GM19023 (cell line): Measurements from ENCODE around the gene PCGF1.
A peak's percentile ranks its signal among the peaks of the same experiment; 100 is the strongest.

Source experiments
- ATAC-seq: cut with Tn5 transposase; IDR thresholded peaks from one replicate; pipeline ENCODE4 v1.9.1; 2021; ENCODE audit warnings: mild to moderate bottlenecking, moderate library complexity; ENCODE audit not compliant: unreplicated experiment

Gene PCGF1

GRCh38 chr2:74507145-74507925 is at the start of gene PCGF1:
PCGF1 (minus strand) TSS chr2:74507695; CDS start chr2:74507668, 27 bp downstream.
- ATAC-seq = peak; percentile 90

- no peak for ATAC-seq
Measured at GRCh38 chr2:74556831-74557370, 49.4 kb upstream of the PCGF1 start.

GRCh38 chr2:74556159-74556558 is 48.7 kb upstream of the PCGF1 start:
- ATAC-seq = no peak

DNA sequence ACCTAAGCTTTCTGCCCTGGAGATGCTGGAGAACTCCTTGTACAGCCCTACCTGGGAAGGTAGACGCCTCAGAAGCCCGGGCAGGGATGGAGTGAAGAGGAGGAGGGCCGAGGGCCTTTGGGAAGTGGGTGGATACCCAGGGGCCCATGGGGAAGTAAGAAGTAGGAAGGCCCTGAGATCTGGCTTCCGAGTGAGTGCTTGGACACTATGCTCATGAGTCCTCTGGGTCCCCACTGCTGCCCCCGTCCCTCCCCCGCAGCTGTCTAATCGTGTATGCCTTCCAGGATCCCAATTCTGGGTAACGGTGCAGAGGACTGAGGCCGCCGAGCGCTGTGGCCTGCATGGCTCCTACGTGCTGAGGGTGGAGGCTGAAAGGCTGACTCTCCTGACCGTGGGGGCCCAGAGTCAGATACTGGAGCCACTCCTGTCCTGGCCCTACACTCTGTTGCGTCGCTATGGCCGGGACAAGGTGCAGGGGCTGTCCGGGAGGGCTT is 48.2 kb upstream of the PCGF1 start:
- ATAC-seq = no peak

DNA sequence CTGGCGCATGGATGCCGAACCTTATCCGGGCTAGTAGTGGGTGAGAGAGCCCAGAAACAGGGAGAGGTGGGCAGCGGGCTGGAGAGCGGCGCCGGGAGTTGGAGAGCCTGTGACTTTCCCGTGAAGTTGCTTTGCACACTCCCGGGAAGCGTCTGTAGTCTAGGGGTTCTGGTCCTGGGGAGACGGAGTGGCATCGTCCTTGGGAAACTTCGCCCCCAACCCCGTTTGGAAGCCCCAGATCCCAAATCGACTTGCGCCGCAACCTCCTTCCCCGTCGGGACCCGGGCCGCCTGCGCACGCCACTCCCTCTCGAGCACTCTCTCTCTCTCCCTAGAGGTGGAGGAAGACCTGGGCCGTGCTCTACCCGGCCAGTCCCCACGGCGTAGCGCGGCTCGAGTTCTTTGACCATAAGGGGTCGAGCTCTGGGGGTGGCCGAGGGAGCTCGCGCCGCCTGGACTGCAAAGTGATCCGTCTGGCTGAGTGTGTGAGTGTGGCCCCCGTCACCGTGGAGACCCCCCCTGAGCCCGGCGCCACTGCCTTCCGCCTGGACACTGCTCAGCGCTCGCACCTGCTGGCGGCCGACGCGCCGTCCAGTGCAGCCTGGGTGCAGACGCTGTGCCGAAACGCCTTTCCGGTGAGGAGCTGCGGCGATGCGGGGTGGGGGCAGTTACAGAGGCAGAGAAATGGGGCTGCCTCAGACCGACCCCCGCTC is 47.5 kb upstream of the PCGF1 start:
- peak; percentile 55 for ATAC-seq

DNA sequence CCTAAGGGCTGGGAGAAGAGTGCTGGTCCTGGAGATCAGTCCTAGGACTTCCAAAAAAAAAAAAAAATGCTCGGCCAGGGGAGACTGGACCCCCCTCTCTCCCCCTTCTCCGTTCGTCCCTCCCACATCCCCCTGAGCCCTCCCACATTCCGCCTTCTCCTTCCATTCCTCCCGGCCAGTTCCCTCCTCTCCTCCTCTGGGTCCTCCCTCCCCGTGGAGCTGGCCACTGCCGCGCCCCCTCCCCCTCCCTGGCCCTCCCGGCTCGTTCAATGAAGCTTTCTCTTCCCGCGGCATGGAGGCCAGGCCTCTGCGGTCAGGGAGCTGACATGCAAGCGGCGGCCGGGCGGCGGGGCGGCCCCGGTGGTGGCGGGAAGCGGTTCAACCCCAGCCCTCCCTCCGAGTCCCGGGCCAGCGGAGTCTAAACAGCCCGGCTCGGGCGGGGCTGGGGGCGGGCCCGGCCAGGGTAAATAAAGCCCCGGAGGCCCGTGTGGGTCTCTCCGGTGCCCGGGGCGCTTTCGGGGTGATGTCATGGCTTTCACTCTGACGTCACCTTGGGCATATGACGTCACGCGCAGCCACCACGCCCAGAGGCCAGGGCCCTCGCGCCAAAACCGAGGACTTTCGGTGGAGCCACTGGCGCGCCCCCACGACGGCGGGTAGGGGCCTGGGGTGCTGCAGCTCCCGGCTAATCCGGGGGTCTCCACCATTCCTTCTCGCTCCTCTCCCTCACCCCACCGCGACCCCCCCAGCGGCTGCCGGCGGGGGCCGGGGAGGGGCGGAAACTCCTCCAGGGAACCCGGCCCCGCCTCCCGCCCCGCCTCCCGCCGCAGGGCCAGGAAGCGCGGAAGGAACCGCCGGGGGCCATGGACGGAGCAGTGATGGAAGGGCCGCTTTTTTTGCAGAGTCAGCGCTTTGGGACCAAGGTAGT is 46.7 kb upstream of the PCGF1 start, which contains the start of the genes DOK1 and LOXL3:
TSS of gene DOK1 (plus strand) at position 829 of the 928 bp plus-strand sequence. CDS start at position 864, 35 bp downstream.
TSS of gene LOXL3 (minus strand) at position 51 of the 928 bp plus-strand sequence. CDS start 1,308 bp downstream, outside the sequence.
- ATAC-seq = peak; percentile 64

- no peak for ATAC-seq
Measured at GRCh38 chr2:74552914-74553811, 45.7 kb upstream of the PCGF1 start.

- ATAC-seq = no peak
Measured at GRCh38 chr2:74551942-74552913, 44.7 kb upstream of the PCGF1 start.

DNA sequence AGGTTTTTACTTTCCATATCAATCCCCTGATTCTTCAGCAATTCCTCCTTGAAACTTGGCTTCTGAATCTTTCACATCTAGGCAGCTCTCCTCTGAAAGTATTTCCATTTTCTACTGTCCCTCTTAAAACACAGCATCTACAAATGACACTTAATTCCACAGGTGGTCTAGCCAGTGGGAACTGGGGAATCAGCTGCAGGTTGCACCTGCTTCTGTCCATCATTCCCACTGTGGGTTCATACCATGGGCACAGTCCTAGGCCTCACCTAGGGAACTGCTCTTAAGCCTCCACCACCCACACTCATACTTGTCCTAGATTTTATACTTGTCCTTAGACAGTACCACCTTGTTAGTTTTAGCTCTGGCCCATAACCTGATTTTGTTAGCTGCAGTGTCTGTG is 44.0 kb upstream of the PCGF1 start:
- ATAC-seq = no peak

DNA sequence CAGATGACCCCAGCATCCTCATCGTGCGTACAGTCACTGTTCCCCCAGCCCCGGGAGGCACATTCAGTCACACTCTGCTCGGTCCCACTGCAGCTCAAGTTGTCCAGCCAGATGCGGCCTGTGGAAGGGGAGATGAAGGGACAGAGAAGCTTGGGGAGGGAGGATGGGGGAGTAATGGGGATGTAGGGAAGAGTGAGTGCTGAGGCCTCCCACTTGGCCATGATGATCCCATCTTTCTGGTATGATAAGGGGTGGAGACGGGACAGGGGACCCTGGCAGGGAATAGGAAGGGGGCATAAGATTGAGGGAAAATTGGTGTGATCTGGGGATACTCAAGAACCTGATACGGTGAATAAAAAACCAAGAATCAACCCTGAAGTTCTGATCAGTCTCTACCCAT is 42.7 kb upstream of the PCGF1 start:
- no peak for ATAC-seq

- peak; percentile 38 for ATAC-seq
Measured at GRCh38 chr2:74548900-74549826, 41.7 kb upstream of the PCGF1 start.

DNA sequence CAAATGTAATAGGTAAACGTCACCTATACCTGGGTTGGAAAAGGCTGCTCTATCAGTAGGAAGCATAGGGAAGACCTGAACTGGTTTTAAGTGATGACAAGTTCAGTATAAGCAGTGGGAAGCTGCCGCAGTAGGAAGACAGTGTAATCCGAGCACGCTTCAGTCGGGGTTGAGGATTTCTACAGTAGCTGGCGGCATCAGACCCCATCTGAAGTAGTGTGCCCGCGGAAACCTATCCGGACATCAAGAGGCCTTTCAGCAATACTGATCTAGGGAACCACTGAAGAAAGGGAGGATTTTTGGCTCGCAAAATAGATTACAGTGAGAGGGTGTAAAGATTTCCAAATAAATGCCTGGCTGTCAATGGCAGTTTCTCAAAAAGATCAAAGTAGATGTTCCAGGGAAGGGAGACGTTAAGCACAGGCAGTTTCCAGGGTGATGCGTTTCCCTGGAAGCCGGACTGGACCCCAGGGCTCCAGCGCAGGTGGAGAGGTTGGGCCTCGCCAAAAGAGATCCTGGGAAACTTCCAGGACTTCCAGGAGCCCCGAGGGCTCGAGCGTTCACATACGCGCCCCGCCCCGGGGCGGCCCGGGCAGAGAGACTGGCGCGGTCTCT is 40.9 kb upstream of the PCGF1 start:
- no peak for ATAC-seq

- ATAC-seq = no peak
Measured at GRCh38 chr2:74546004-74546403, 38.5 kb upstream of the PCGF1 start.

GRCh38 chr2:74544634-74545033 is 37.1 kb upstream of the PCGF1 start:
- ATAC-seq = no peak

GRCh38 chr2:74542978-74543377 is 35.5 kb upstream of the PCGF1 start:
- no peak for ATAC-seq

DNA sequence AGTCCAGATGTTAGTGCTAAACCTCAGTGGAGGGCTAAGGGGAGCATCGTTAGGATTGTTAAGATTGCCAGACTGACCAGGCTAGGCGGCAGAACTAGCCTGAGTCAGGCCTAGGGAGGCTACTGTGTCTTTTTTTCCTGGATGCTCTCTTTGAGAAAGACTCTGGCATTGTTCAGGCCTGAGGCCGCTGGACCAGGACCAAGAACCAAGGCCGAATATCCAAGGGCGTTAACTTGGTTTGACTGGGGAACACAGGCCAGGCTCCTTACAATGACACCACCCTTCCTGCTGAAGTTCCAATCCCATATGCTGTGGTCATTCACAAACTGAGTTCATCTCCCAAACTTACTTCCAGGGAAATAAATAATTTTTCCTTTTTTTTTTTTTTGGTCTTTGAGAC is 32.8 kb upstream of the PCGF1 start:
- no peak for ATAC-seq

GRCh38 chr2:74538881-74539339 is 31.4 kb upstream of the PCGF1 start:
- peak; percentile 49 for ATAC-seq
